GM18873 (cell line): ENCODE measurements around the gene USP2.

Experiments used
- ATAC-seq: cut with Tn5 transposase; IDR thresholded peaks from one replicate; pipeline ENCODE4 v1.9.1; 2021; ENCODE audit warnings: mild to moderate bottlenecking, moderate library complexity, moderate number of reproducible peaks; ENCODE audit not compliant: unreplicated experiment, low FRiP score

The USP2 gene

DNA sequence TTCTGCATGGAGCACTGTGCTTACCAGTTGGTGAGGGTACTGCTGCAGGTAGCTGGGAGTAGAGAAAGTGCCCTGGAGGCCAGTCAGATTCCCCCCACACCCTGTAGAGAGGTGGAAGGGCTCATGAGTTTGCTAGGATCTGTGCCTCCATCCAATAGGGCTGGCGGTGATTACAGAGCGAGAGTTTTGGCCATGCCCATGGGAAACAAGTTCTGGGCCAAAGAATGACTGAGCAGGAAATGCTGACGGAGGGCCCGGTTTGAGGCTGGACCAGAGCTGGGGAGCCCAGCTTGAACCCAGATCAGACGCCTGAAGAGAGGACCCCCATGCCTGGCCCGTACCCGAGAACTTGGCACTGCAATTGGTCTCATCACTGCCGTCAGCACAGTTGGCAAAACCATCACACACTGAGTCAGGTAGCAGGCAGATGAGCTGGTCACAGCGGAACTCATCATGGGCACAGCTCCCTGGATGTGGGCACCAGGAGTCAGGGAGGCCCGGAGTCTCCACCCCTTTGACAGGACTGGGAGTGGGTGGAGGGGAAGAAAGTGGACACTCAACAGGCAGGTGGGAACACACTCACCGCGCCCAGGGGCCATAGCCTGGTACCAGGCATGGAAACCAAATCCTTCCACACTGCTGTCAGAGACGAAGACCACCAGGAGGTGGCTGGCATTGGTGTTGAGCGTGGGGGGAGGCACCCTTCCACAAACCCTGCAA is 37.0 kb downstream of the USP2 start:
- no peak for ATAC-seq

DNA sequence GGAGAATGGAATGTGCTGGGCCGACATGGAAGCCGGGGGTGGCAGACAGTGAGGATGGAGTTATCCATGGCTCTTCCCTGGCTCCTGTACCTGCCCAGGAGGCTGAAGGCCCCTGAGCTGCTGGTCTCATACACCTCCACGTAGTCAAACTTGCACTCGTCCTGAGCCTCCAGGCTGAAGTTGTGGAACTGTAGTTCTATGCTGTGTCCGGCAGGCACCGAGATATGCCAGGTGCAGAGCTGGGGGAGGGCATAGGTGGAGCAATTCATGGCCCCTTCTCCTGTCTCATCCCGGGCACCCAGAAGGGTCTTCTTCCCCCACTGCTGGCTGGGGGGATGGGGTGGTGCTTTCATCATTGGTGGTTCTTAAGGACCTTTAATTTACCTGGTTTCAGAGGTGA is 37.8 kb downstream of the USP2 start:
- no peak for ATAC-seq

DNA sequence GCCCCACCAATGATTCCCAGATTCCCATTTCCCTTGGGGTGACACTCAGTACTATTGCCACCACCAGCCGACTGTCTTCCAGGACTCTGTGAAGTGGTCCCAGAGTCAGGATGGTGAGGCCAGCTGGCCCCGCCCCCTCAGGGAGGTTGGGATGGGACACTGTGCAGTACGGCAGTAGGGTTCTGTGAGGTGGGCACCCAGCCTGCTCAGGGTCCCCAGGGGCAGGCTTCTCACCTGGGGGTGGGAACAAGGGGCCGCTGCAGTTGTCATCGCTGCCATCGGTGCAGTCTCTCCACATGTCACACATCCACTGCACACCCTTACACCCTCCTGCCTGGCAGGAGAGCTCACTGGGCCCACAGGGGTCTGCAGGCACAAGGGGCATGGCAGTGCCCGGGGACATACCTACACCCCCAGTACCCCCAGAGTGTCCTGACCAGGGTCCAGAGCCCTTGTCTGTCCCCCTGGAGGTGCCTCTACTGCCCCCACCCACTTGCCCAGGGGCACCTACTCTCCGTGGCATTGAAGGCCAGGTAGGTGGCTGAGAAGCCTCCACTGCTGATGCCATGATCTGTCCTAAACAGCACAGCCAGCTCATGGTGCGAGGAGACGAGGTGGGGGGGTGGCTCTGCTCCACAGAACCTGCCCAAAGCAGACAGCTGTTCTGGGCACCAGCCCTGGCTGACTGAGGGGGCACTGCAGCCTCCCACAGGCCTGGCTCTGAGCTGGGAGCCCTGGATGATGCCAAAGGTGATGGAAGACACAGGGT is 38.9 kb downstream of the USP2 start:
- ATAC-seq, result no peak

DNA sequence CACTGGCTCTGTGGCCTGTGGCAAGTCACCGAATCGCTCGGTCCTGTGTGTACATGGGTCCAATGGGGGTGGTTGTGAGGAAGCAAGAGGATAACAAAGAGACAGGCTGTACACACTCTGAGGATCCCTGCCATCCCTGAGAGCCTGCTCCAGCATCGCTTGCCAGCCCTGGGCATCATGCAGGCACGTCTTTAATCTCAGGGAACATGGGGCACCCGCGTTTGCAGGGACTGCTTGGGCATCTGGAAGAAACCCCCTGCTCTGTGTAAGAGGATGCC is 39.5 kb downstream of the USP2 start:
- ATAC-seq, result no peak

DNA sequence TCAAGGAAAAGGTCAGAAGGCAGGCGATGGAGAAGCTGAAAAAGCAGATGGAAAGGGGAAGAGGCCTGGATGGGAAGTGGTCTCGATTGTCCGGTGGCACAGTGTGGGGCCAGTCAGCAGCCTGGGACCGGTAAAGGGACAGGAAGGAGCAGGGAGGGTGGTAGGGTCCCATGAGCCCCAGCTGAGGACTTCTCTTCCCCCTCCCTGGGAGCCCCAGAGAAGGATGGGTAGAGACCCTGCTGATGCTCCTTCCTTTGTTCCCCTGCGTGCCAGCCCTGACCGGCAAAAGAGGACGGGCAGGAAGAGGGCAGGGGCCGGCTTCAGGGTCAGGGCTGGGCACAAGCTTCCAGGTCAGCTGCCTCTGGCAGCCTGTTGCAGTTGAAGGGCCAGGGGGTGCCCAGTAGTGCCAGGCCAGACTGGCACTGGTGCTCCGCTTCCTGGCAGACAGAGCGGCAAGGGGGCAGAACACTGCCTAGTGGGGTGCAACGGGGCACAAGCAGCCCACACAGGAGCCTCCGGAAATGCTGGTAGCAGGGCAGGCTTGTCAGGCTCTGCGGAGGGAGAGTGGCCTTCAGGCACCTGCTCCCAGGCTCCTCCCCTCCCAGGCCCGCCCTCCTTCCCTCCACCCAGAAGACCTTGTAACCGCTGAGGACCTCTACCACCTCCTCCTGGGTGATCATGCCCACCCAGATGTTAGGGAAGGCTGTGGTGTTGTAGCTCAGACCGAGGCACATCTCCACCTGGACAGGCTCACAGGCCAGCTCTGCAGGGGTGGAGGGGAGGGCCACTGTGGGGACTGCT is 40.1 kb downstream of the USP2 start:
- no peak for ATAC-seq

DNA sequence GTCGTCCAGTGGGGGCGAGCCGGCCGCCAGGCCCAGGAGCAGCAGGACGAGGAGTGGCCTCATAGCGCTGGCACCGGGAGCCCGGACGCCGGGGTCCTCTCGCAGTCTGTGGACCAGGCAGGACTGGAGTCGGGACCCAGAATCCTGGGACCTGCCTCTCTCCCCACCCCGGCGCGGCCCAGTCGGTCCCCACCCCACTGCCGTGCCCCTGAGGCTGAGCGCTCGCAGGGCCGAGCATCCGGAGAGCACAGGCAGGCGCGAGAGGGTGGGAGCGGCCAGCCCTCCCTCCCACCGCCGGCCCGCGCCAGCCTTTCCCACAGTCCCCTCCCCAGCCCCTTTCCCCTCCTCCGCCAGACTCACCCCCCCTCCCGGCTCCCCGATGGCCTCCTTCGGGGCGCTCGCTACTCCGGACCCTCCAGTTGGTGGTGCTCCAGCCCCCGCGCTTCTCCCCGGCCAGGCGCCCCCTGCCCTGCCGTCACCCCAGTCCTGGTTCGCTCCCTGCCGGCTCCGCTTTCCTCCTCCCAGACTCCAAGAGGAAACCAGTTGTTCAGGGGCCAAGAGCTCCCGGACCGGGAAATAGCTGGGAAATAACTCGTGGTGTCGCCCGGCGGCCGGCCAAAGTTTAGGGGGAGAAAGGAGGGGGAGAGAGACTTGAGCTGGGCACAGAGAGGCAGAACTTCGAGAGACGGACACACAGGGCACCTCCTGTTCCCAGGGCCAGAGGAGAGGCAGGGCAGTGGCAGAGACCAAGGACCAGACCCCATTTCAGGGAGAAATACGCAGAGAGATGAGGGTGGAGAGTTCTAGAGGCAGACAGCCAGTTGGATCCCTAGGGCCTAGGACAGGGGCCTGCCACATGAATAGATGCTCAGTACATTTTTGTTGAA is 40.9 kb downstream of the USP2 start, which contains the start of gene C1QTNF5:
Gene C1QTNF5, minus strand, starts transcription at position 549 of the 887 bp plus-strand sequence. Its CDS starts 486 bp downstream, at position 63.
- ATAC-seq, result no peak

DNA sequence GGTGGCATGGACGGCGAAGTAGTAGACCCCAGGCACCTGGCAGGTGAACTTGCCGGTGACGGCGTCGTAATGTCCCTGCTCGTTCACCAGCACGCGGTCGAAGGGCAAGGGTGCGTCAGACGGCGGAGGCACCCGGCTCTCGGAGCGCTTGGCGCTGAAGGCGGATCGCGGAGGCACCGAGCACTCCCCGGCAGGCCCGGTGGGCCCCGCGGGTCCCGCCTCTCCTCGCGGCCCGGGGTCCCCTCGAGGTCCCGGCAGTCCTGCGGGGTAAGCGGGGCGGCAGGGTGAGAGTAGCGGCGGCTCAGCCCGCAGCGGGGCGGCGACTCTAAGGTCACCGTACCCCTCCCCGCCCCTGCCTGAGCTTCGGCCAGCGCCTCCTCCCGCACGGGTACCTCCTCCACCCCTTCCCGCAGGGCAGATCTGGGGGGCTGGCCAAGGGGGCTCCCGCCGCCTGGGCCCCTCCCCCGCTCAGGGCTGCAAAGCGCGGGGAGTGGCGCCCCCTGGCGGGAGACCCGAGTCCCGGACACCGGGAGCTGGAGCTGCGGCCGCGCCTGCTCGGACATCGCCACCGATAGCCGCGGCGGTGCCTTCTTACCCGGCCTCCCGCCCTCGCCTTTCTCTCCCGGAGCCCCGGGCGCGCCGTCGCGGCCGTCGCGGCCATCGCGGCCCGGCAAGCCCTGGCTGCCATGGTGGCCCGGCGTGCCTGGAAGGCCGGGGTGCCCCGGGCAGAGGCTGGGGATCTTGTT is 41.7 kb downstream of the USP2 start:
- ATAC-seq, result no peak

DNA sequence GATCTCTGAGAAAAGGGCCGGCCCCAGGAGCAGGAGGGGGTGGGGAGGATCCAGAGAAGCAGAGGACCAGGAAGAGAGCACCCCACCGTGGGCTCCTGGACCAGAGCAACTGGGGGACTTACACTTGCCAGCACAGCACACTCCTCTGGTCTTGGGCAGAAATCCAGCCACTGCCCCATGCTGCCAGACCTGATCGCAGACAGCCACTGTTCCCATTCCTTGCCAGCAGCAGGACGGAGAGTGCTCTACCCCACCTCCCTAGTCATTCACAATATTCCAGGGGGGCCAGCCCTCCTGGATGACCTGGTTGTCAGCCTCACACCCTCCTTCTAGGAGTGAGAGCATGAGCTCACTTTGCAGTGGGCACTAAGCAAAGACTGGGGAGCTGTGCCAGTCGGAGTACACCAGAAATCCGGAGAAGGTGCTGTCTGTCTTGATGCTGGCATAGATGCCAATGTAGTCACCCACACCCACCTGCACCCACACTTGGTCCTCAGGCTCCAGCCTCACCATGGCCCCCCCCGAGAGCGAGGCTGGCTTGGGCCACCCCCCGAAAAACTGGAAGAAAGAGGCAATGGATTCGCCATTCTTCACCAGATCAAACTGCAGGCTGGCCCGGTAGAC is 42.4 kb downstream of the USP2 start:
- ATAC-seq, result no peak

DNA sequence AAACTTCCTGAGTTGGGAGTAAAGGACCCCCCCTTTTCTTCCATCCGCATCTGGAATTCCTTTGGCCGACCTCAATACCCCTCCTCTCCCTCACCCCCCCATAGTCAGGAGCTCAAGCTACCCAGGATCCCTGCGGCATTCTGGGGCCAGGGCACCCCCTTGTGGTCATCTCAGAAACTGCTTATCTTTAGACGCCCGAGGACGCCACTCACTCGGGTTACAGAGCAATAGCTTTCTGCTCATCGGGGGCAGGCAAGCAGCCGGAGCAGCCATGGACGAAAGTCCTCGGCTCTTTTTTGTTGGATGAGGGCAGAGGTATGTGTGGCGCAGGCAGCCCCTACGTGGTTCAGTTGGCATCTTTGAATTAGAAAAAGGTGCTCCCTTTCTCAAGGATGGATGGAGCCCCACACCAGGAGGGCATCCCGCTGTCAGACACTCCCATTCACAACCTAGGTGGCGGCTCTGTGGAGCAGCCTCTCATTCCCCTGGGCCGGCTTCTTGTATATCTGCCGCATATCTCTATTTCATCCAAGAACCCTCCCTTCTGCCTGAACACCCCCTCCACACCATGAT is 43.1 kb downstream of the USP2 start:
- no peak for ATAC-seq

DNA sequence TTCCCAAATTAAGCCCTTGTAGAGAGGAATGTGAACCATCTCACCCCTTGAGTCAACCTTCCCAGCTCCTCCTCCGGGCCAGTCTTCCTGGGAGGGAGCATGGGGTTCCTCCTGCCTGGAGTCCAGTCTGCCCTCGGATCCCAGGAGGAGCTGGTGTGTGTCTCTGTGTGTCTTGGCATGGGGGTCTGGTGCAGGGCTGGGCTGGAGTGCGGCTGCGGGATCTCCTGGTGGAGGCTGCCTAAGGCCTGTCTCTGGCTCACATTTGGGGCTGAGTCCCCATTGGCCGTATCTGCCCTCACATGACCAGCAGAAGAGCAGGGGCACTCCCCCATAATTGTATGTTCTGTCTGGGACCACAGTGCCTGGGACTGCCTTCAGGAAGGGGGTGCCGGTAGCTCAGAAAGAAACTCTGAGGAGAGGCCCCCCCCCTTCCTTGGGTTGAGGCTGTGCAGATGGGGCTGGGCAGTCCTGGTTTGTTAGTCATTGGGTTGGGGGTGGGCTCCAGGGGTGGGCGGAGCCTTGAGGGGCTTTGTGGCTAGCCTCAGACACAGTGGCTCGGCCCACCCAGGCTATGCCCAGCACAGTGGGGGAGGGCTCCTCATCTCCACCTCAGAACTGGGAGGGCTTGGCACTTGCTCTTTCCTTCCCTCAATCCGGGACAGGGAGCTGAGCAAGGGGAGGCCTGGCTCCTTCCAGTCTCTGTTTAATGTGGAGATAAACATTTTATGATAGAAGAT is 43.7 kb downstream of the USP2 start:
- no peak for ATAC-seq

DNA sequence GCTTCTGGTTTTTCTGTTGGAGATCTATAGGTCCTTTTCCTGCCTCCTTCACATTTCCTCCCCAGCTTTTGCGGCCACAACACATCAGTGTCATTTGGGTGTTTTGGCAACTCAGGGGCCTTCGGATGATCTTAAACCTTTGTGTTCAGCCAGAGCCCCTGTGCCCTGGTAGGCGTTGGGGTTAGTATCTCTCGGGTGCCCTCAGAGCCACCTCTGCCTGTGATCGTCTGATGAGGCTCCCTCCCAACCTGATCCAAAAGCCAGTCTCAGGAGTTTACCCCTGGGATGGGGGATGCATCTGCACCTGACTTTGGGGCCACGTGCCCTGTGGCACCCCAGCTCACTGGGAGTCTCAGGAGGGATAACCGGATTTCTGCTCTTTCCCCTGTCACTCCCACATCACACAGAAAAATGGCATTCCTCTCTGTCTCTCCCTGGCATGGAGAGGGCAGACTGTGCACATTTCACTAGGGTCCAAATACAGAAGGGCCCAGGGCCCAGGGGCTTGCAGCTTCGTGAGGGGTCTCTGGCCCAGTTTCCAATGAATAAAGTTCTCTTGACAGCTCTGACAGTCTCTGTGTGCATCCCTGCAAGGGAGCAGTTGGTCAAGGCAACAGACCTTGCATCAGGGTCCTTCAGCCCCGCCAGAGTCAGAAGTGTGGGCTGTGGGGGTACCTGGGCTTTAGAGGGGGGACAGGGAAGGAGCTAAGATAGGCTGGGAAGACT is 44.6 kb downstream of the USP2 start:
- no peak for ATAC-seq

DNA sequence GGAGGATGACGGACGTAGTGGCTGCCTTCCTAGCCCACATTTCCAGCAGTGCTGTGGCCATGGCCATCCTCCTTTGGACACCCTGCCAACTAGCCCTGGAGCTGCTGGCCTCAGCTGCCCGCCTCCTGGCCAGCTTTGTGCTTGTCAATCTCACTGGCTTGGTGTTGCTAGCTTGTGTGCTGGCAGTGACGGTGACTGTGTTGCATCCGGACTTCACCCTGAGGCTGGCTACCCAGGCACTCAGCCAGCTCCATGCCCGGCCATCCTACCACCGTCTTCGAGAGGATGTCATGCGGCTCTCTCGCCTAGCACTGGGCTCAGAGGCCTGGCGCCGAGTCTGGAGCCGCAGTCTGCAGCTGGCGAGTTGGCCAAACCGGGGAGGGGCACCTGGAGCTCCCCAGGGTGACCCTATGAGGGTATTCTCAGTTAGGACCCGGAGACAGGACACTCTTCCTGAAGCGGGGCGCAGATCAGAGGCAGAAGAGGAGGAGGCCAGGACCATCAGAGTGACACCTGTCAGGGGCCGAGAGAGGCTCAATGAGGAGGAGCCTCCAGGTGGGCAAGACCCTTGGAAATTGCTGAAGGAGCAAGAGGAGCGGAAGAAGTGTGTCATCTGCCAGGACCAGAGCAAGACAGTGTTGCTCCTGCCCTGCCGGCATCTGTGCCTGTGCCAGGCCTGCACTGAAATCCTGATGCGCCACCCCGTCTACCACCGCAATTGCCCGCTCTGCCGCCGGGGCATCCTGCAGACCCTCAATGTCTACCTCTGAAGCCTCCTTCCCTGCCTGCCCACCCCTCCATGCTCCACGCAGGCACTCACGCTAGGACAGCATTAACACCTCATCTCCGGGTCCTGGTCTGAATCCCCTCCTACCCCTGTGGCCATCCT is 45.6 kb downstream of the USP2 start:
- no peak for ATAC-seq

DNA sequence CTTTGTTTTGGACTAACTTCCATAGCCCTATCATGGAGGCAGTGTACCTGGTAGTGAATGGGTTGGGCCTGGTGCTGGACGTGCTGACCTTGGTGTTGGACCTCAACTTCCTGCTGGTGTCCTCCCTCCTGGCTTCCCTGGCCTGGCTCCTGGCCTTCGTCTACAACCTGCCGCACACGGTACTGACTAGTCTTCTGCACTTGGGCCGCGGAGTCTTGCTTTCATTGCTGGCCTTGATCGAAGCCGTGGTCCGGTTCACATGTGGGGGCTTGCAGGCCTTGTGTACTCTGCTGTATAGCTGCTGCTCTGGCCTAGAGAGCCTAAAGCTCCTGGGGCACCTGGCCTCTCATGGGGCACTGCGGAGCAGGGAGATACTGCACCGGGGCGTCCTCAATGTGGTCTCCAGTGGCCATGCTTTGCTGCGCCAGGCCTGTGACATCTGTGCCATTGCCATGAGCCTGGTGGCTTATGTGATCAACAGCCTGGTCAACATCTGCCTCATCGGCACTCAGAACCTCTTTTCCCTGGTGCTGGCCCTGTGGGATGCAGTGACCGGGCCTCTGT is 46.3 kb downstream of the USP2 start:
- no peak for ATAC-seq

DNA sequence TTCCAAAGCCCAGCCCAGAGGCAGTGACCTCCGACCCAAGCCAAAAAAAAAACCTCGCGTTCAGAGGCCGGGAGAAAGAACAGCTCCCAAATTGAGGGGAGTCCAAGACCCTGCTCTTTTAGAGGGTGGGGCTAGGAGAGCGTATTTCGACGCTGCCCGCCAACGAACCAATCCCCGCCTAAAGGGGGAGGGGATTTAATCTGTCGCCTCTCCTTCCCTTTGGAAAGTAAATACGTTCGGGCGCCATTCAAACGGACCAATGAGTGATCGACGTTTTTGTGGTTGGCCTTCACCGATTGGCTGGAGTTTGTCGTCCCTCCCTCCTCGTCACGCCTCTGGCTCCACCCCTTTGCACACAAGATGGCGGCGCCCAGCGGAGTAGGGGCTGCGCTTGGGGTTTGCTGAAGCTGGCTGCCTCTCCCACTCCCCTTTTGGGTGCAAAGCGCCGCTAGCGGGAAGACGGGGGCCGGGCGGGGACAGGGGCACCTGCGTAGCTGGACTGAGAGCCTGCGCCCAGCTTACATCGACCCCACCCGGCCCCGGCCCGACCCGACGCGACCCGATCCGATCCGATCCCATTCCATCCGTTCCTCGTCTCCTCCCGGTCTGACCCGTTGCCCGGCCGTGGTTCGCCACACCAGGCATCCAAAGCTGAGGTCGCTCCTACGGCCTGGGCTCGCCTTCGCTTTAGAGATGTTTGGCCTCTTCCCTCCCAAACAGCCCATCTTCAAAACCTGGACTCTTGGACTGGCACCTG is 47.1 kb downstream of the USP2 start, which contains the start of gene RNF26:
Gene RNF26, plus strand, starts transcription at position 354 of the 757 bp plus-strand sequence. CDS start 596 bp downstream, outside the sequence.
- ATAC-seq, result peak; percentile 91

DNA sequence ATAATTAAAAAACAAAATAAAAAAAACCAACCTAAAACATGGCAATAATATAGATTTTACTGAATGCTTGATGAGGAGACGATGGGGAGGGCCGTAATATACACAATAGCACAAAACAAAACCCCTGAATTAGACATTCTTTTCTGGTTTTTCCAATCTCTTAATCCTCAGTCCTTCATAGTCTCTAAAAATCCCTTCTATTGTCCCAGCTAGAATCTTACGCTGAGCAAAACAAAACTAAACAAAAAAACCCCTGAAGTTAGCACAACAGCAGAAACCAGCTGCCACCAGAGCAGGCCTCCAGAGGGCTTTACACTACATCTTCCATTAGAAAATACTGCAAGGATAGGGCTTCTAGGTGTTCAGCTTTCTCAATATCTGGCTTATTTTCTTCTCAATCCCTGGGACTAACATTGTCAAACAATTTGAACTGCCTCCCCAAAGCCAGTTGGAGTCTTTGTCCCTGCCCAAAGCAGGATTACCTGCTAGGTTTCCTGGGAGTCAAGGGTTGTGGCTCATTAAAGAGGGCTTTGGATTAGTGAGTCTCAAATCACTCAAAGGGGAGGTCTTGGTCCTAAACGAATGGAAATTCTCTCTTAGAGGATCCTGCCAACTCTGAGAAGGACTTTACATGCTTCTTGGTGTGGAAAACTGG is 49.3 kb downstream of the USP2 start:
- ATAC-seq, result no peak
